ENCODE results near the gene CC2D2A. TPM values are rescaled to one million over a fixed set of nuclear protein-coding genes. Genes with fewer than 3 reads are reported as not detected.

The CC2D2A gene
- total RNA-seq, 2 experiments from 2014 or later = not detected

DNA sequence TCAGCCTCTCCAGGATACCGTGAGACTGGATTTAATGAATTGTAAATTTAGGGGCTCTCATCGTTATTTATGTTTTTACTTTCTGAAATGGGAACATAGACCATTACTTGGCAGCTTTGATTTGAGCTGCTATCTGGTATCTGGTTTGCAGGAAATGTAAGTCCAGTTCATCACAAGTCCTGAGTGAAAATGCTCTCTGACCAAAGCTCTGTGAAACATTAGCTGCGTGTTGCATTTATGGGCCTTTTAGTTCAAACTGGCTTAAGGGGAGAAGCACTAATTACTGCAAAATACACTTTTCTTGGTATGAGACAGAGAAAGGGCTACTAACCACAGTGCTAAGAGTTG, 420 bp downstream of the CC2D2A start:
- Mint-ChIP-seq H3K27ac (no peak overlapping the region), H3K27me3 (no peaks in the 10 kb centered on the region), H3K36me3 (ENCODE audit: low read depth) (no peaks in the 10 kb centered on the region), H3K9me3 (ENCODE audit: low read depth) (no peaks in the 10 kb centered on the region), H3K4me1 (peaks cover 10% of the 10 kb centered on the region), H3K4me3 (no peak overlapping the region)
- POLR2A ChIA-PET = interaction anchor here (0.5 kb wide), 1 partner anchor 10 kb away, joined by 3 read pairs; no protein-coding TSS in a partner anchor
- DNase-seq (no peak), ATAC-seq (no peak)
- CTCF ChIA-PET = interaction anchor here (0.5 to 4.3 kb wide), 4 partner anchors 9 to 259 kb away, joined by 3 to 33 read pairs (median 3); no protein-coding TSS in a partner anchor
- intact Hi-C loops (cut with DNase I, micrococcal nuclease) = no loop called here

DNA sequence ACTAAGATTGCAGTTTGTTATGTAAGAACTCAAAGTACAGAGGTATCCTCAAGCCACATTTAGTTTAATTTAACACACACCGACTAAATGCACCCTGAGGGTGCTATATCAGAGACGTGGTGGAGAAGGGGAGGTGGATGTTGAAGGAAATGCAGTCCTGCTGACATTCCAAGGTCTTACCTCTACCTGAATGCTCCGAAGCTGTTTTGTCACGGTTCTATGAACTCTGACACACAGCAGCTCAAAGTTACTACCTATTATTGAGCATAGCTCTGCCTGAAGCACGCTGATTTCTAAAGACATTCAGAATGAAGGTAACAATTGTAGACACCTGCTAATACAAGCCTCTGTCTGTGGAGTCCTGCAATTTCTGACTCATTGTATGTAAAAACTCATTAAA, 6.7 kb downstream of the CC2D2A start:
- Mint-ChIP-seq H3K27ac (no peak overlapping the region), H3K27me3 (no peaks in the 10 kb centered on the region), H3K4me3 (no peak overlapping the region), H3K36me3 (ENCODE audit: low read depth) (no peaks in the 10 kb centered on the region), H3K4me1 (no peaks in the 10 kb centered on the region), H3K9me3 (ENCODE audit: low read depth) (no peaks in the 10 kb centered on the region)
- POLR2A ChIA-PET = no interaction called here
- CTCF ChIA-PET = interaction anchor here (1.2 to 1.5 kb wide), 3 partner anchors 11 to 173 kb away, joined by 3 to 4 read pairs (median 3); no protein-coding TSS in a partner anchor
- no peak for ATAC-seq
- DNase-seq = no peak
- intact Hi-C loops (cut with DNase I, micrococcal nuclease) = loop anchor here (5.0 kb wide), 3 partner anchors 176 to 331 kb away; no protein-coding TSS in a partner anchor

DNA sequence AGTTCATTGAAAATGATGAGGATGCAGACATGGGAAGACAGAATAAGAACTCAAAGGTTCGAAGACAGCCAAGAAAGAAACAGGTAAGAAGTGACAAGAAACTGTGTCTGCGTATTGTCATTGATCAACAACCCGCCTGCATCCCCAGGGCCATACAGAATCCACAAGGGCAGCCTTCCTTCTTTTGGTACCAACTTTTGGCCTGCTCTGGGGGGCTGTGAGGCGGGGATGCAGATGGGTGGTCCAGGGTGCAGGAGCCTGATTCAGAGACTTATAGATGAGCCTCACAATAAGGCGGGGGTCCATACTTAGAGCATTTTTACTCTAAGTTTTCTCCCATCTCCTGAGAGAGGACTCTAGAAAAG, 9.0 kb downstream of the CC2D2A start:
- ATAC-seq (no peak), DNase-seq (no peak)
- Mint-ChIP-seq H3K9me3 (ENCODE audit: low read depth) (no peaks in the 10 kb centered on the region), H3K4me1 (no peaks in the 10 kb centered on the region), H3K27ac (no peak overlapping the region), H3K4me3 (no peak overlapping the region), H3K36me3 (ENCODE audit: low read depth) (no peaks in the 10 kb centered on the region), H3K27me3 (no peaks in the 10 kb centered on the region)
- intact Hi-C loops (cut with DNase I, micrococcal nuclease) = loop anchor here (1.0 to 5.0 kb wide), 6 partner anchors 172 to 523 kb away; no protein-coding TSS in a partner anchor
- ChIA-PET POLR2A (no interaction called here), CTCF (interaction anchor here (0.9 to 2.5 kb wide), 3 partner anchors 9 to 329 kb away, joined by 3 to 11 read pairs (median 3); partner anchors contain the start of gene CC2D2A)

DNA sequence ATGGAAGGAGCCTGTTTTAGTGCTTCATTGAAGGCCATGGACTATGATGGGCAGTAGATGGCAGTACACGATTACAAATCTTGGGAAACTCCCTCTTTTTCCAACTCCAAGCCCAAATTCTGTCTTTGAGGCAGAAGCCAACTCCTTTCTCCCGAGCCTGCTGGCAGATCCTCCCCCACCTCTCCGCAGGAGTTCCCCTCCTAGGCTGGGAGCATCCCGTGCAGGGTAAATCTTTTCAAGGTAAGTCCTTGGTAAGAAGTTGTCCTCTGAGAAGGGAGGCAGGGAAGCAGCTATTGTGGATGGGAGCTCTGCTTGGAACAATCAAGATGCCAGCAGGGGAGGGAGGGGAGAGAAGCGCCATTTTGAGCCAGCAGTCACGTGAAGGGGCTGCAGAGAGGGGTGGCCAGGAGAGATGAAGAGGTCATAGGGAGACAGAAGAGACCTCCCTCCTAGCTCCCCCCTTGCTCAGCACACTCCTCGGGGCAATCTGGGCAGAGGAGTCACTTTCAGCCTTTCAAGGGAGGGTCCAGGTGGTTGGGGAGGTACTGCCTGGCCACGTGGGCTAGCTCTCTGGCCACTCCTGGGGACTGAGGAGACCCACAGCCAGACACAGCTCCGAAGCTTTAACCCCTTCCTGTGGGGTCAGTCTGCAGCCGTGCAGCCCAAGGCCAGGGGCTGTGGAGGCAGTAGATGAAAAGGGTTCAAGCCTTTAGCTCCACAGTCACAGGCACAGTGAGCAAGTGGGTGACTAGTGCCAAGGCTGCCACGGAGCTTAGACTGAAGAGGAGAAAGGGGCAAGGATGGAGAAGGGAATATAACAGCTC, 9.6 kb downstream of the CC2D2A start:
- intact Hi-C loops (cut with DNase I, micrococcal nuclease) = loop anchor here (1.0 to 5.0 kb wide), 6 partner anchors 171 to 522 kb away; no protein-coding TSS in a partner anchor
- Mint-ChIP-seq H3K4me1 (no peaks in the 10 kb centered on the region), H3K9me3 (ENCODE audit: low read depth) (peaks cover under 1% of the 10 kb centered on the region), H3K27ac (no peak overlapping the region), H3K36me3 (ENCODE audit: low read depth) (no peaks in the 10 kb centered on the region), H3K27me3 (no peaks in the 10 kb centered on the region), H3K4me3 (no peak overlapping the region)
- ATAC-seq (peak; percentile 39), DNase-seq (peak; percentile 15)
- ChIA-PET CTCF (interaction anchor here (0.5 to 2.5 kb wide), 8 partner anchors 10 to 329 kb away, joined by 3 to 11 read pairs (median 3); partner anchors contain the start of gene CC2D2A), POLR2A (no interaction called here)

DNA sequence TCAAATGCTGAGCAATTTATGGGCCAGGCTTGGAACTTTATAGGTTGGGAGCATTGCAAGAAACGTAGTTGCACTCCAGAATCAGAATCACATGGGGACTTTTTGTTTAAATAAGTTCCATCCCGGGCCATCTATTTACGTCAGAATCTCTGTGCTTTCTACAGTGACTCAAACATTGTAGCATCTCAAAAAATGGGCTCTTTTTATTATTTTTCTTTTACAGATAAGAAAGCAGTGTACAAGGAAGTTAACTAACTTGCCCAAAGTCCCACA, 10.2 kb downstream of the CC2D2A start:
- Mint-ChIP-seq H3K9me3 (ENCODE audit: low read depth) (peaks cover 4% of the 10 kb centered on the region), H3K4me1 (no peaks in the 10 kb centered on the region), H3K36me3 (ENCODE audit: low read depth) (no peaks in the 10 kb centered on the region), H3K27me3 (no peaks in the 10 kb centered on the region), H3K27ac (no peak overlapping the region), H3K4me3 (no peak overlapping the region)
- ChIA-PET CTCF (interaction anchor here (0.9 to 2.5 kb wide), 8 partner anchors 10 to 679 kb away, joined by 3 to 11 read pairs (median 3); partner anchors contain the start of gene CC2D2A), POLR2A (interaction anchor here (0.7 kb wide), 1 partner anchor 10 kb away, joined by 3 read pairs; no protein-coding TSS in a partner anchor)
- DNase-seq (no peak), ATAC-seq (no peak)
- intact Hi-C loops (cut with DNase I, micrococcal nuclease) = loop anchor here (1.0 to 5.0 kb wide), 6 partner anchors 170 to 521 kb away; no protein-coding TSS in a partner anchor

DNA sequence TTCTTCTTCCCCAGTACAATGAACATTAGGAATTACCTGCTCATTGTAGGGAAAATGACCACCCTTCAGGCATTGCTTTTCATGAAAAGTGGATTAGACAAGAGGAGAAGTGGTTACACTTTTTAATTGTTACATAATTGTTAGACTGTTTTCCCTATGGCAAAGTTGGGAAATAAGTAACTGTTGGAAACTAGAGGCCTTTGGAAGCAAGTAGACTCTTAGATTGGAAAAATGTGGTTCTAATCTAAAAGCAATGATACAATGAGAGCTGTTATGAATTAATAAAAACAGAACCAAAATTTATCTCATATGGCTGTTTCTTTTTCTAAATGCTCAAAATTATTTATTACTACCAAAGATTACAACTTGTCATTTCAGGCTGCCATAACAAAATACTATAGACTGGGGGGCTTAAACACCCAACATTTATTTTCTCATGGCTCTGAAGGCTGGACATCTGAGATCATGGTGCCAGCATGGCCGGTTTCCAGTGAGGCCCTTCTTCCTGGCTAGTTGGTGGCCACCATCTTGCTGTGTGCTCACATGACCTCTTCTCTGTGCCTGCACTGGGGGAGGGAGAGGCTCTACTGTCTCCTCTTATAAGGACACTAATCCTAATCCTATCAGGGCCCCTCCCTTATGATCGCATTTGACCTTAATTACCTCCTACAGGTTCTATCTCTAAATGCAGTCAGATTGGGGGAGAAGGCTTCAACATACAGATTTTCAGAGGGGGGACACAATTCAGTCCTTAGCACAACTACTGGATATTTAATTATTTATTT, 12.5 kb downstream of the CC2D2A start:
- no peak for DNase-seq
- POLR2A ChIA-PET = no interaction called here
- intact Hi-C loops (cut with DNase I, micrococcal nuclease) = no loop called here
- peaks cover 14% of the 10 kb centered on the region for H3K9me3 Mint-ChIP-seq (ENCODE audit: low read depth)
- H3K4me1 Mint-ChIP-seq = no peaks in the 10 kb centered on the region
- H3K36me3 Mint-ChIP-seq (ENCODE audit: low read depth) = no peaks in the 10 kb centered on the region
- H3K27me3 Mint-ChIP-seq = no peaks in the 10 kb centered on the region
- CTCF ChIA-PET = no interaction called here
- H3K27ac Mint-ChIP-seq = no peak overlapping the region
- H3K4me3 Mint-ChIP-seq = no peak overlapping the region
- no peak for ATAC-seq

DNA sequence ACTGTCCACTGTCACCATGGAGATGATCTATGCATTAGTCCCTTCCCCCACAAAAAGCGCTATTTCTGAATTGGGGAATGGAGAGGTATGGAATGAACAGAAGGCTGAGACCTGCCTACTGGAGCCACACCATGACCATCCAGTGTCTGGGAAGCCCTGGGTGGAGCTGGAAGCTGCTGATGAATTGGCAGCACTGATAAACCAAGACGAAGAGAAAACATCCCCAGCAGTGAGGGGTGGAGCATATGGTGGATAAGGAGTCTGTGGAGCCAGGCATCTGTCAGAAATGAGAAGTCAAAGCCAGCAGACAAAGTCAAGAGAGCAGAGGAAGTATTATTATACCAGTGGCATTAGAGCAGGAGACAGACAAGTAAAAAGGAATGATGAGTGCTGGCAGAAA, 13.2 kb downstream of the CC2D2A start:
- ChIA-PET CTCF (no interaction called here), POLR2A (no interaction called here)
- Mint-ChIP-seq H3K27ac (no peak overlapping the region), H3K4me3 (no peak overlapping the region), H3K27me3 (no peaks in the 10 kb centered on the region), H3K4me1 (no peaks in the 10 kb centered on the region), H3K9me3 (ENCODE audit: low read depth) (peaks cover 17% of the 10 kb centered on the region), H3K36me3 (ENCODE audit: low read depth) (no peaks in the 10 kb centered on the region)
- DNase-seq (no peak), ATAC-seq (no peak)
- intact Hi-C loops (cut with DNase I, micrococcal nuclease) = no loop called here

DNA sequence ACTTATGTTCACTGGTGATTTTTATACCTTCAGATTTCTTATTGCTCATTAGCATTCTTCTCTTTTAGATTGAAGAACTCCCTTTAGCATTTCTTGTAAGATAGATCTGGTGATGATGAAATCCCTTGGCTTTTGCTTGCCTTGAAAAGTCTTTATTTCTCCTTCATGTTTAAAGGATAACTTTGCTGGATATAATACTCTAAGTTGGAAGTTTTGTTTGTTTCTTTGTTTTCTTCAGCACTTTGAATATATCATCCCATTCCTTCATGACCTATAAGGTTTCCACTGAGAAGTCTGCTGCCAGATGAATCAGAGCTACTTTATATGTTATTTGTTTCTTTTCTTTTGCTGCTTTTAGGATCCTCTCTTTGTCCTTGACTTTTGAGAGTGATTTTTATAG, 18.5 kb downstream of the CC2D2A start:
- DNase-seq = no peak
- Mint-ChIP-seq H3K27ac (no peak overlapping the region), H3K36me3 (ENCODE audit: low read depth) (peaks cover 10% of the 10 kb centered on the region), H3K27me3 (no peaks in the 10 kb centered on the region), H3K4me1 (no peaks in the 10 kb centered on the region), H3K9me3 (ENCODE audit: low read depth) (peaks cover 31% of the 10 kb centered on the region), H3K4me3 (no peak overlapping the region)
- intact Hi-C loops (cut with DNase I, micrococcal nuclease) = no loop called here
- no peak for ATAC-seq
- ChIA-PET POLR2A (no interaction called here), CTCF (interaction anchor here (0.8 to 1.3 kb wide), 3 partner anchors 10 to 979 kb away, joined by 3 read pairs; no protein-coding TSS in a partner anchor)

DNA sequence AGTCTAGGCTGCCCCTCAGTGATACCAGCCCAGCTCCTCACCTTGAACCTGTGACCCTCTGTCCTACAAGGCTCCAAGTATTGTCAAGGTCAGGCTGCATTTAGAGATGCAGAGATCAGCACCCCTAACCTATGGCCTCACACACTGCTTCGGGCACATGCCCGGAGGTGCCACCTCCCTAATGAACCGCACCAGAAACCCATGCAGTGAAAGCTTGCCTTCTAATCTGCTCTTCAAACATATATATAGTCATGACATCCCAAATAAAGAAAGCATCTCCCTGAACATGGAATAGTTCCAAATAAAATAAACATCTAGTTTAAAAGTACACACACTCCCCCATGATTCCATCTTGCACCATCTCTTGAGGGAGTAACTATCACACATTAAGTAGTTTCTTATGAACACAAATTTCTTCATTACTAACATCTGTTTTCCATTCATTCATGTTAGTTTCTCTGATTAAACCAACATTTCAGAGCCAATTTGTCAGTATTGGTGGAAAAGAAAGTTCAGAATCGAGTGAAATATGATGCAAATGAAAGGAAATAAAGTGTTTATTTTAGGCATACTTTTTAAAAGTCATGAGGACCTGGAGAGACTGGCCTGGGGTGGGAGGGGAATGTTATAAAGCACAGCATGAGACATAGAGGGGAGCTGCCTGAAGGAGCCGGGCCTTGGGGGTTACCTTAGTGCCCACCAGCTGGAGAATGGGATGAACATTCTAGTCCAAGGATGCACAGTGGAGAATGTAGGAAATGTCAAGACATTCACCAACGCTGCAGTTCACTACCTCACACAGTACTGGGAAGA, 19.2 kb downstream of the CC2D2A start:
- Mint-ChIP-seq H3K36me3 (ENCODE audit: low read depth) (peaks cover 10% of the 10 kb centered on the region), H3K9me3 (ENCODE audit: low read depth) (peaks cover 31% of the 10 kb centered on the region)
- CTCF ChIA-PET = interaction anchor here (0.8 kb wide), 2 partner anchors 10 to 980 kb away, joined by 3 read pairs; no protein-coding TSS in a partner anchor

DNA sequence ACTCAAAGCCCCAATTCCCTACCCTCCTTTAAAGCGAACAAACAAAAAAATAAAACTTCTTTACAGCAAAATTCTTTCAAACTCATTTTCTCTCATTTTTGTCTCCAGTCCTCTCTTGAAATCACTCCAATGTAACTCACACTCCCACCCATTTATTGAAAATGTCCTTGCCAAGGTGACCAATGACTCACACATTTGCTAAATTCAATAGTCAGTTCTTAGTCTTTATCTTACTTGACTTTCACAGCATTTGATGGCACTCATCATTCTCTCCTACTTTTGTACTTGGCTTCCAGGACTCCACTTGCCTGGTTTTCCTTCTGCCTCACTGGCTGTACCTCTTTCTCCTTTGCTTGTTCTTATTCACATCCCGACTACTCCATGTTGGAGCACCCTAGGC, 19.9 kb downstream of the CC2D2A start:
- H3K9me3 Mint-ChIP-seq (ENCODE audit: low read depth) = peaks cover 28% of the 10 kb centered on the region
- ATAC-seq (no peak), DNase-seq (no peak)
- intact Hi-C loops (cut with DNase I, micrococcal nuclease) = no loop called here
- CTCF ChIA-PET = no interaction called here
- H3K4me3 Mint-ChIP-seq = no peak overlapping the region
- no peaks in the 10 kb centered on the region for H3K4me1 Mint-ChIP-seq
- POLR2A ChIA-PET = no interaction called here
- H3K27me3 Mint-ChIP-seq = no peaks in the 10 kb centered on the region
- H3K36me3 Mint-ChIP-seq (ENCODE audit: low read depth) = peaks cover 10% of the 10 kb centered on the region
- H3K27ac Mint-ChIP-seq = no peak overlapping the region

More for the DNA sequence above, 19.2 kb downstream of the CC2D2A start:
- intact Hi-C loops (cut with DNase I, micrococcal nuclease) = no loop called here
- DNase-seq (no peak), ATAC-seq (no peak)
- no peaks in the 10 kb centered on the region for H3K27me3 Mint-ChIP-seq
- H3K27ac Mint-ChIP-seq = no peak overlapping the region
- H3K4me3 Mint-ChIP-seq = no peak overlapping the region
- H3K4me1 Mint-ChIP-seq = no peaks in the 10 kb centered on the region
- POLR2A ChIA-PET = no interaction called here

DNA sequence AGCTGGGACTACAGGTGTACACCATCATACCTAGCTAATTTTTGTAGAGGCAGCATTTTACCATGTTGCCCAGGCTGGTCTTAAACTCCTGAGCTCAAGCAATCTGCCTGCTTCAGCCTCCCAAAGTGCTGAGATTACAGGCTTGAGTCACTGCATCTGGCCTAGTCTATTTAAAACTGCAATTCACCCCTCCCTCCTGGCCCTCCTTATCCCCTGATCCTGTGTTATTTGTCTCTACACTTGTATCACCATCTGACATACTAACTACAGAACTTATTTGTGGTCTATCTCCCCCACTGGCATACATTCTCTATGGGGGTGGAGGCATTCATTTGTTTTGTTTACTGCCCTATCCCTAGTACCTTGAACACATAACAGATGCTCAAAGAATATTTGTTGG, 23.7 kb downstream of the CC2D2A start:
- CTCF ChIA-PET = no interaction called here
- DNase-seq = no peak
- peaks cover 14% of the 10 kb centered on the region for H3K9me3 Mint-ChIP-seq (ENCODE audit: low read depth)
- no peaks in the 10 kb centered on the region for H3K4me1 Mint-ChIP-seq
- peaks cover 12% of the 10 kb centered on the region for H3K36me3 Mint-ChIP-seq (ENCODE audit: low read depth)
- ATAC-seq = no peak
- no peak overlapping the region for H3K4me3 Mint-ChIP-seq
- POLR2A ChIA-PET = no interaction called here
- no peaks in the 10 kb centered on the region for H3K27me3 Mint-ChIP-seq
- intact Hi-C loops (cut with DNase I, micrococcal nuclease) = no loop called here
- no peak overlapping the region for H3K27ac Mint-ChIP-seq

All from activated CD4-positive, alpha-beta T cell treated with anti-CD3 and anti-CD28 coated beads for 36 hours (primary cell).